Small intestine (tissue), 7 donors: ENCODE data around the gene VAC14. TPM values are rescaled to one million over a fixed set of nuclear protein-coding genes. Genes with fewer than 3 reads are reported as not detected.
A peak's percentile ranks its signal among the peaks of the same experiment; 100 is the strongest.

Source experiments
- DNase-seq, 2 donors: peaks; one replicate each; pipeline versions ENCODE4 v3.0.0 to v3.0.0-alpha.2; 2013
- FAIRE-seq: peaks from 2 replicates; lab custom pipeline; 2012; peaks lifted over from hg19 to GRCh38; lab: Jason Lieb, UNC
- H3K27ac ChIP-seq, 3 donors: one replicate each; pipeline ENCODE4 v1.5.1; 2013; ENCODE audit warnings: low read length in 2 of 3, mild to moderate bottlenecking in 2 of 3, control low read depth in 1 of 3, inconsistent platforms in 1 of 3, low read depth in 1 of 3, moderate library complexity in 1 of 3
- H3K27me3 ChIP-seq, 3 donors: one replicate each; pipeline ENCODE4 v1.6.1; 2013; ENCODE audit warnings: low read length in 3 of 3, inconsistent platforms in 1 of 3; ENCODE audit not compliant: control insufficient read depth in 3 of 3, insufficient read depth in 3 of 3
- H3K36me3 ChIP-seq, 3 donors: one replicate each; pipeline ENCODE4 v1.6.1; 2013; ENCODE audit warnings: low read length in 3 of 3, inconsistent platforms in 1 of 3, low read depth in 1 of 3, mild to moderate bottlenecking in 1 of 3, moderate library complexity in 1 of 3; ENCODE audit not compliant: control insufficient read depth in 3 of 3, insufficient read depth in 2 of 3
- H3K4me1 ChIP-seq, 3 donors: one replicate each; pipeline ENCODE4 v1.6.1; 2013; ENCODE audit warnings: low read length in 2 of 3, inconsistent platforms in 1 of 3, low read depth in 1 of 3, mild to moderate bottlenecking in 1 of 3, moderate library complexity in 1 of 3; ENCODE audit not compliant: control insufficient read depth in 3 of 3, insufficient read depth in 2 of 3
- H3K4me3 ChIP-seq, 3 donors: one replicate each; pipeline ENCODE4 v1.5.1; 2013; ENCODE audit warnings: low read length in 3 of 3, control low read depth in 1 of 3, inconsistent platforms in 1 of 3, low read depth in 1 of 3, mild to moderate bottlenecking in 1 of 3, moderate library complexity in 1 of 3
- H3K9me3 ChIP-seq, 2 donors: one replicate each; pipeline ENCODE4 v1.6.1; 2013; ENCODE audit warnings: low read depth in 1 of 2, low read length in 1 of 2; ENCODE audit not compliant: control insufficient read depth in 2 of 2, insufficient read depth in 1 of 2
- WGBS, 3 donors: extraction: QIAGEN DNeasy Blood & Tissue Kit; methylation state at CpG; one replicate each; pipeline ENCODE4 v1.1.7; 2013; 5-methylcytosine and 5-hydroxymethylcytosine counted together
- polyA plus RNA-seq, 4 donors: library from polyadenylated mRNA; stranded (reverse) in 3 of 4; unstranded in 1 of 4; fragments of 200-250 nt in 3 of 4; fragments of 120-200 nt in 1 of 4; gene quantifications; one replicate each; pipeline versions ENCODE4 v1.2.1 to v1.2.3, GENCODE V29; 2013
- donor health status: healthy with polysubstance abuse.
- donor health status: control.
- donor health status: control.
- donor health status: Bipolar disorder and iron deficiency.
- donor health status: healthy.

VAC14 gene
- polyA plus RNA-seq, 4 donors = 26.6 to 38.7 (median 32.0) TPM

DNA sequence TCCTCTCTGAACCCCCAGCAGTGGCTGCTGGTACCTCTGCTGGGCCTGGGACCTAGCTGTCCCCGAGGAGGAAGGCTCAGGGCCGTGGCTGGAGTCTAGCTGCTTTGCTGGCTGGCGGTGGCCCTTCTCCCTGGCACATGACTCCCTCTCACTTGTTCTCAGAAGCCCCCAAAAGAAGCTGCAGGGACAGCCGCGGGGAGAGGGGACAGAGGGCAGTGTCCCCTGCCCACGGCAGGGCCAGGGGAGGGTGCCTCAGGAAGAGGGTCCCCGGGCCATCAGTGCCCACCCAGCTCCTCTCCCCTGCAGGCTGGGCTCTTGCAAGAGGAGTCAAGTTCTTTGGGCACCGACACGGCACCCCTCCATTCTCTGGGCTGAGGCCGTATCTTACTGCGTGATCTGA lies 46.6 kb downstream of the VAC14 start:
- DNase-seq (no peak), FAIRE-seq (no peak)
- H3K27me3 ChIP-seq = no peaks in the 10 kb centered on the region
- WGBS, 3 donors = 91 to 92% (median 91%) methylated on average over 11 of the region's 11 CpGs
- no peaks in the 10 kb centered on the region for H3K9me3 ChIP-seq
- H3K27ac ChIP-seq = no peak overlapping the region
- H3K4me3 ChIP-seq = no peak overlapping the region
- peaks cover 0 to 92% (median 3%) of the 10 kb centered on the region in 3 donors for H3K36me3 ChIP-seq
- H3K4me1 ChIP-seq = peaks cover 0 to 21% (median 0%) of the 10 kb centered on the region in 3 donors

DNA sequence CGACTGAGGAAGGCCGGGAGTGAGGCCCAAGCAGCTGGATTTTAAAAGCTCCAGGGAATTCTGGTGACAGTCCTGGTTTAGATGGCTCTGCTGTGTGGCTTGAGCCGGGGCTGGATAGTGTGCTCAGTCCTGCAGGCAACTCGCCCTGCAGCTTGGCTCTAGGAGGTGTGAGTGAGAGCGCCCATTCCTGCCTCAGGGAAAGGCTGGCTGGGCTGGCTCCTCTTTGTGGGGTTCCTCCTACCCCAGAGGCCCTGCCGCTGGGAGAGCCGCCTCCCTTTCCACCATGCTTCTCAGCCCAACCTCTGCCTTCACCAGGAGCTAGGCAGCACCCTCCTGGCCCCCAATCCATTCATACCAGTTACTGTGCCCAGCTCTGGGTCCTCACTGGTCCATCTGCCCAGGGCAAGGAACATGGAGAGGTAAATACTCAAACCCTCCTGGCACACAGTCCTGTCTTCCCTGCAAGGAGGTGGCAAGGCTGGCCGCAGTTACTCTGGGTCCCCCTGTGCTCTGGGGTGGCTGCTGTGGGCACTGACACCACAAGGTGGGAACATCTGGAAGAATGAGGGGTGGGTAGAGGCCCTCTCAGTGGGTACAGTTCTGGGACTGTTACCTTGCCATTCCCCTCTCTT lies 47.1 kb downstream of the VAC14 start:
- FAIRE-seq = no peak
- Histone ChIP-seq H3K27ac (no peak overlapping the region), H3K27me3 (no peaks in the 10 kb centered on the region), H3K36me3 (peaks cover 0 to 89% (median 3%) of the 10 kb centered on the region in 3 donors), H3K4me1 (peaks cover 0 to 21% (median 0%) of the 10 kb centered on the region in 3 donors), H3K9me3 (no peaks in the 10 kb centered on the region), H3K4me3 (no peak overlapping the region)
- DNase-seq = no peak
- WGBS, 3 donors = 95 to 98% (median 98%) methylated on average over 8 of the region's 8 CpGs

DNA sequence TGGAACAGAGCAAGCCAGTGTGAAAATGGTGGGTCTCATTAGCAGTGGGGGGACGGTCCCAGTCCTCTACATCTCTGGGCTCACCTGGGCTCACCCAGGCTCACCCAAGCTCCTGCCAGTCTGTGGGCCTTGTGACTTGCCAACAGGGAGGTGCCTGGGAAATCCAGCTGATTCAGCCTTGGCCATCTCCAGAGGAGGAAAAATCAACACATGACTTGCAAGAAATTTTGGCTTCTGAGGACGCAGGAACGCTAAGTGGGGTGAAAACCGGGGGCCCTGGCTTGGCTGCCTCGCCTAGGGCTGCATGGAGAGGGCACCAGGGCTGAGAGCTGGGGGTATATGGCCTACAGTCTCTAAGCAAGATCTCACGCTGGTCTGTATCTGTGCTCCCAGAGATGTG lies 47.7 kb downstream of the VAC14 start:
- FAIRE-seq (no peak), DNase-seq (no peak)
- Histone ChIP-seq H3K4me3 (no peak overlapping the region), H3K9me3 (no peaks in the 10 kb centered on the region), H3K27me3 (no peaks in the 10 kb centered on the region), H3K4me1 (peaks cover 0 to 21% (median 0%) of the 10 kb centered on the region in 3 donors), H3K36me3 (peaks cover 0 to 86% (median 0%) of the 10 kb centered on the region in 3 donors), H3K27ac (peak overlapping the region in 1 of 3 donors; percentile 47)
- WGBS, 3 donors = 87 to 96% (median 95%) methylated on average over 6 of the region's 6 CpGs

DNA sequence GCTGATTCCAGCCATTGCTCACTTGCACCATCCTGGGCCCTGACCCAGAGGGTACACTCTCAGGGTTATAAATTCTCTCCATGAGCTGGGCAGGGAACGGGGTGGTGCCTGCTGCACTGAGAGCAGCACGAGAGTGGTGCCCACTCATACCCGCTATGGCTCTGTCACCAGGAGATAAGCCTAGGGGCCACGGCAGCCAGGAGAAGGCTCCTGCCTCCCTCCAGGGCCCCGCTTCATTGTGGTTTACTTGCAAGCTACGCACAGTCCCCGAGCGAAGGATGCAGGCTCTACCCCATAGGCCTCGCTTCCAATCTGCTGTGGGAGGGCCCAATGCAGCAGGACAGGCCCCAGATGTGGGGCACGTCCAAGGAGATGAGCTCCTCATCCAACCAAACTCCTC lies 48.5 kb downstream of the VAC14 start:
- H3K27ac ChIP-seq = peak overlapping the region in 1 of 3 donors; percentile 47
- H3K27me3 ChIP-seq = no peaks in the 10 kb centered on the region
- FAIRE-seq (no peak), DNase-seq (no peak)
- peaks cover 0 to 86% (median 0%) of the 10 kb centered on the region in 3 donors for H3K36me3 ChIP-seq
- H3K4me1 ChIP-seq = peaks cover 0 to 28% (median 8%) of the 10 kb centered on the region in 3 donors
- H3K4me3 ChIP-seq = no peak overlapping the region
- 88 to 91% (median 89%) methylated on average over 10 of the region's 10 CpGs for WGBS, 3 donors
- no peaks in the 10 kb centered on the region for H3K9me3 ChIP-seq

DNA sequence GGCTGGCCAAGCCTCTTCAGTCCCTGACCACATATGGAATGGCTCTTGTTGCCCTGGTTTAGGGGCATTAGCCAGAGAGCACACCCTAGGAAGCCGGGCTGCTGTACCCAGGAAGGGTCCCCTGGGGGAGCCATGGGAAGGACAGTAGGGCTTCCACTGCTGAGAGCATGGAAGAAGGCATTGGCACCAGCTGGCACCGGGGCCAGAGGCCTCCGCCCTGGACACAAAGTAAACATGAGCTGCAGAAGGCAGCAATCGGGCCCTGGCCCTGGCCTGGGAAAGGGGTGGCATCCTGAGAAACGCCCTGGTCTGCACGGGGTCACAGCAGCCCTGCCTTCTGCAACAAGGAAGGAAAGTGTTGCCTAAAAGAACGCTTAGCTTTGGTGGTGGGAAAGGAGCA lies 49.4 kb downstream of the VAC14 start:
- Histone ChIP-seq H3K36me3 (peaks cover 0 to 80% (median 0%) of the 10 kb centered on the region in 3 donors), H3K27ac (peak overlapping the region in 2 of 3 donors; percentile 6 to 84), H3K27me3 (no peaks in the 10 kb centered on the region), H3K4me1 (peaks cover 0 to 36% (median 14%) of the 10 kb centered on the region in 3 donors), H3K9me3 (no peaks in the 10 kb centered on the region), H3K4me3 (no peak overlapping the region)
- no peak for FAIRE-seq
- 65 to 78% (median 70%) methylated on average over 7 of the region's 7 CpGs for WGBS, 3 donors
- no peak for DNase-seq

DNA sequence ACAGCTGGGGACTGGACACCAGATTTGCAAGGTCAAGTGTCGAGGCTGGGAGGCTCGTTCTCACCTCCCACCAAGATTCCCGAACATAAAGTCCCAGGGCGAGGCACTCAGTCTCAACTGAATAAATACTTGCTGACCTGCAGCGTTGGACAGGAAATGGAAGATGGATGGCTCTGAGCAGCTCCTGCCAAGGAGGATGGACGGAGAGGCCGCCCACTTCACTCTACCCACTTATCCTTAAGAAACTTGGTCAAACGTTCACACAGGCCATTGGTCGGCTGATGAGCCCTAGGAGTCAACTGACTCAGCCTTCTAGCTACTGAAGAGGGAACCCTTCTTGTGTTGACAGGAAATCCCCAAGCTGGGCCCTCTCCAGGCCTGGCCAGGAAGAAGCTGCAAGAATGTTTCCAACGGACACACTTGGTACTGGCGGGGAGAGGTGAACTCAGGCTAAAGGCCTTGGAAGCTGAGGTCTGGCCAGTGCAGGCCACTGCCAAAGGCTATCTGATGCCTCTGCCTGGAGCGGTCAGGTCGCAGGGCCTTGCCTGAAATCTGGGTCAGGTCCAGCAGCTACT lies 50.0 kb downstream of the VAC14 start:
- FAIRE-seq (no peak), DNase-seq (peak; percentile 13 to 44)
- Histone ChIP-seq H3K4me3 (no peak overlapping the region), H3K9me3 (no peaks in the 10 kb centered on the region), H3K27me3 (no peaks in the 10 kb centered on the region), H3K36me3 (peaks cover 0 to 80% (median 0%) of the 10 kb centered on the region in 3 donors), H3K4me1 (peaks cover 3 to 43% (median 17%) of the 10 kb centered on the region in 3 donors), H3K27ac (peak overlapping the region in 2 of 3 donors; percentile 50 to 84)
- WGBS, 3 donors = 59 to 84% (median 78%) methylated on average over 13 of the region's 13 CpGs

DNA sequence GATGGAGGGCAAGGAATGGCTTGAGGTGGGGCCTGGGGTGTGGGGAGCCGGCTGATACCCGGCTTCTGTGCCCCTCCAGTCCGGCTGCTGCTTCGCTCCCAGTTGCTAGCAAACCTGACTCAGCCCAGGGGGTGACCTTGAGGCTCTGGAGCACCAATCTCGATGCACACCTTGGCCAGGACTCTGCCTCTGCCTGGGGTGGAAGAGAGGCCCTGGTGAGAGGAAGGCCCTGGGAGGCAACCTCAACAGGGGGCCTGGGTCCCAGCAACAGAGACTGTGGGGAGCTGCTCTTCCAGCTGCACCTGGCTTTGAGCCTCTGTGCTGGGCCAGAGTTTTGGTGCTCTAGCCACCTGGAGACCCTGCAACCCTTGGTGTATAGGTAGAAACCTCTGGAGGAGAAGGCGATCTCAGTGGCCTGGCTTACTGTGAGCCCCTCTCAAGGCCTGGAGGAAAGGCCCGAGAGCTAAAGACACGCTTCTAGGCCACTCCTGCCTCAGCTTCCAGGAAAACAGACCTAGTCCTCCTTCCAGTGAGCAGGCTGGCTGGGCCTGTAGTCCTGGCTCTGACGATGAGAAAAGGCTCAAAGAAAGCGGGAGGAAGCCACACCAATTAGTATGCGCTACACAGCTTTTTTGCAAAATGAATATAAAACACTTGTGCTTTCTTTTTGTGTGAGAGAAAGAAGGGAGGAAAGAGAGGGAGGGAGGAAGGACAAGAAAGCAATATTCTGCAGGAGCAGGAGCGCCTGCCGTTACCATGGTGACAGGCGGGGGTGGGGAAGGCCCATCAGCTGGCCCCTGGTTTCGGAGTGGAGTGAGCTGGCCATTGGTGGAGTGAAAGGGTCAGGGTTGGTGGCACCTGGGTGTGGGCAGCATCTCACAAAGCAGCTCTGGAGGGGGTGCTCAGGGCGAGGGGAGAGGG lies 51.0 kb downstream of the VAC14 start:
- WGBS, 3 donors = 82 to 90% (median 82%) methylated on average over 14 to 16 of the region's 16 CpGs
- Histone ChIP-seq H3K27ac (peak overlapping the region in 2 of 3 donors; percentile 50 to 75), H3K36me3 (peaks cover 0 to 78% (median 0%) of the 10 kb centered on the region in 3 donors), H3K27me3 (no peaks in the 10 kb centered on the region), H3K9me3 (no peaks in the 10 kb centered on the region), H3K4me1 (peaks cover 3 to 46% (median 17%) of the 10 kb centered on the region in 3 donors), H3K4me3 (no peak overlapping the region)
- no peak for DNase-seq
- FAIRE-seq = no peak
